HG03575 (cell line): ENCODE data around the gene CSTPP1.
"Not testable (repeated sequence)": the region's sequence is repeated elsewhere in the genome, so short reads cannot be mapped to it uniquely, and the experiment has no call there.

Experiments
- ATAC-seq: cut with Tn5 transposase; IDR thresholded peaks from one replicate; pipeline ENCODE4 v1.9.1; 2021; ENCODE audit not compliant: unreplicated experiment, insufficient number of reproducible peaks, low FRiP score; ENCODE audit errors: extremely low read depth

Gene CSTPP1

GRCh38 chr11:46948378-46949131 is 12.0 kb downstream of the CSTPP1 start:
- ATAC-seq, result no peak

DNA sequence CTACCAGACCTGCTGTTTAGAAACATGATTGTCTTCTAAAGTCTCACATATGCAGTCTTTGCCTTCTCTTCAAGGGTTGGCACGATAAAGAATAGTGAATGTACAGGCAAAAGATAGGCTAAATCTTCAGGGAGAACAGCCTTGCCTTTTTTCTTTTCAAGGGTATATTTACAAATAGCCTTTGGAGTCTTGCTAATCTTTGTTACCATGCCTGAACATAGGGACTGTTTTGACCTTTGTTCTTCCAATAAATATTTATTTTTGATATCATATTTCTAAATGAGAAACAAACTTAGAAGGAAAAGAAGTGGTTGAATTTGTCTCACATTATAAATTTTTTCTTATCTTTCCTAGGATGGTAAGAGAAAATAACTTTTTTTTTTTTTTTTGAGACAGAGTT is 12.7 kb downstream of the CSTPP1 start:
- ATAC-seq, result no peak

- no peak for ATAC-seq
Measured at GRCh38 chr11:46951864-46952263, 15.3 kb downstream of the CSTPP1 start.

DNA sequence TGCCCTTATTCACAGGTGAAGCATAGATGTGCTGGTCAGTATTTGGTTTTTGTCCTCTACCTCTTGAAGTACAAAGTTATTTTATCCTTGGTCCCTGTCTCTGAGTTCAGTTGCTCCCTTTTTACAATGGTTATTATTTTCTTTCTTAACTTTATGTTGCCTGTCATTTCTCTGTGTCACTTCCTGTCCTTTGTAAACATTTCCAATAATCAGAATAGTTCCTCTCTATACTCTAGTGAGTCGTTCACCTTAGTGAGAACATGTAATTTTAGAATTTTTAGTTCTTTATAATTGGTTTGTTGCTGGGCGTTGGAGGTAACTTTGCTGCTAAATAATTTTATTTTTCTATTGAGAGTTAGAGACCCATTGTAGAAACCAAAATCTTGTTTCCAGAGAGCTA is 16.0 kb downstream of the CSTPP1 start:
- ATAC-seq, result no peak

DNA sequence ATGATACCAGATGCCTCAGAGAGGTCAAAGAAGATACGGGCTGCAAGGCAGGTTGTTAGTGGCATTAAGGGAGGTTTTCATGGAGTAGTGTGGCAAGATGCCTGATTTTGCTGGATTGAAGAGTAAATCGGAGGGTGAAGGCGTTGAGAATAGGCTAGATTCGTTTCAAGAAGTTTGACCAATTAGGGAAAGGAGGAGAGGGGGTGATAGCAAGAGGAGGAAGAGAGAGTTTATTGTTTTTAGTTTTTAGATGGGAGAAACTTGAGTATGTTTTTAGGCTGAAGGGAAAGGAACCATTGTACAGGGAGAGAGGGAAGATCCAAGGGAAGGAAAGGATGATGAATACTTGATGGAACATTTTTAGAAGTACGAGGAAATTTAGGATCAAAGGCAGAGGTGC is 16.5 kb downstream of the CSTPP1 start:
- ATAC-seq, result no peak

GRCh38 chr11:46958777-46959176 is 22.2 kb downstream of the CSTPP1 start:
- no peak for ATAC-seq

GRCh38 chr11:46961041-46961440 is 24.5 kb downstream of the CSTPP1 start:
- no peak for ATAC-seq

DNA sequence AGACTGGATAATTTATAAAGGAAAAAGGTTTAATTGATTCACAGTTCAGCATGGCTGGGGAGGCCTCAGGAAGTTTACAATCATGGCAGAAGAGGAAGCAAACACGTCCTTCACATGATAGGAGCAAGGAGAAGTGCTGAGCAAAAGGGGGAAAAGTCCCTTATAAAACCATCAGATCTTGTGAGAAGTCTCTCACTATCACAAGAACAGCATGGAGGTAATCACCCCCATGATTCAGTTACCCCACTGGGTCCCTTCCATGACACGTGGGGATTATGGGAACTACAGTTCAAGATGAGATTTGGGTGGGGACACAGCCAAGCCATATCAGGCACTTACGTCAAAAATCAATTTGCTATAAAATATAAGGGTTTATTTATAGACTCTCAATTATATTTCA is 25.3 kb downstream of the CSTPP1 start:
- ATAC-seq, result not testable (repeated sequence)

DNA sequence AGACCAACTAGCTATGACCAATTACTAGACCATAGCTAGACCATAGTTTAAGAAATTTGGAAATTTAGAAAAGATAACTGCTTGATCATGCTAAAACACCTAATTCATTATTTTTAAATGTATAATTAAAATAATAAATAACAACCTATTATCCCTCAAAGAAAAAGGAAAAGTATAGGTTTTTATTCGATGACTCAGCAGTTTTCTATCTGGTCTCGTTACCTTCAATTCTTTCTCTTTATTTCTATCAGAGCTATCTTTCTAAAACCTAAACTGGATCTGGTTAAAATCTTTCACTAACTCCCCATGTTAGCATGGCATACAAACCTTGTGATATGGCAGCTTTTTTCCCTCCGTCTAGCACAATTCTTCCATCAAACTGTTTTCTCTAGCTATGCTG is 27.3 kb downstream of the CSTPP1 start:
- no peak for ATAC-seq

DNA sequence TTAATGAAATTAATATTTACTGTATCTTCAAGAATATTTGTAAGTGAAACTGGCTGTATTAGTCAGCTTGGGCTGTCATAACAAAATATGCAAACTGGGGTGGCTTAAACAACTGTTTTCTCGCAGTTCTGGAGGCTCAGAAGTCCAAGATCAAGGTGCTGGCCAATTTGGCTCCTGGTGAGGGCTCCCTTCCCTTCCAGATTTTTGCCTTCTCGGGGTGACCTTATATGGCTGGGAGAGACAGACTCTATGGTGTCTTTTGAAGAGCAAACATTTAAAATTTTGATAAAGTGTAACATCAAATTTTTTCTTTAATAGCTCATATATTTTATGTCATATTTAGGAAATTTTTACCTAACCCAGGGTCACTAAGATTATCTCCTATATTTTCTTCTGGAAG is 30.2 kb downstream of the CSTPP1 start:
- no peak for ATAC-seq

- ATAC-seq, result no peak
Measured at GRCh38 chr11:46967962-46968361, 31.4 kb downstream of the CSTPP1 start.

DNA sequence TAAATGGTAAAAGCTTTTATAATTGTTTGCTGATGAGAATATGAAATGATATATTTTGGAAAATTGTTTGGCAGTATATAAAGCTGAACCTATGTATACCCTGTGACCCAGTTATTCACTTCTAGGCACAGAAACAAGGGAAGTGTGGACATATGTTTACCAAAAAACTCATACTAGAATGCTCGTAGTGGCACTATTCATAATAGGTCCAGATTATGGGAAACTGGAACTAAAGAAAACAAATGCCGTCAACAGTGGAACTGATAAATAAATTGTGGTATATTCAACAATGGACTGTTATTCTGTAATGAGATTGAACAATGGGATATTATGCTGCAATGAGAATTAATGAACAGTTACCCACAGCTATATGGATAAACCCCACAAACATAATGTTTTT is 32.8 kb downstream of the CSTPP1 start:
- ATAC-seq, result no peak

DNA sequence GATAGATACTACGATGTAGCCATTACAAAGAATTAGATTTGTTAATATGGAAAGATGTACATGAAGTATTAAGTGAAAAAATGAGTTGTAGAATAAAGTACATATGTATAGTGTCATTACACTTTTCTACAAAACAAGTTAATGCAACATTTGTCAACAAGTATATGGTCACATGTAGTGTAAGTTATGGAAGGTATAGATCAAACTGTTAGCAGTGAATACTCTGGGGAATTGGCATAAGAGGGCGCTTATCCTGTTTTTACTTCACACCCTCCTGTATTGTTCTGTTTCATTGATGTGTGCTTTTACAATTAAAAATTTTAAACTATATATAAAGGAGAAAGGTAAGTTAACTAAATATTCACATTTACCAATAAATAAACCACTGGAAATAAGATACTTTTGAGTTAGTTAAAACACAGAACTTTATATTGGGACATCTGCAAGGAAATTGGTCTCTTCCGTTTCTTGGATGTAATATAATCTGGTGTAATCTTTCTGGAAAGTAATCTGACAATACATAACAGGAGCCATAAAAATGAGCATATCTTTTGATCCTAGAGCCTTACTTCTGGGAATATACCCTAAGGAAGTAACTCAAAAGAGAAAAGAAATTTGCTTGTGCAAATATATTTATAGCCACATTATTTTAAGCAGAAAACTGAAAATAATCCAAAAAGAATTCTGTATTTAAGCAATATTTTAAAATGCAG is 34.5 kb downstream of the CSTPP1 start:
- ATAC-seq, result no peak

GRCh38 chr11:46972343-46972742 is 35.8 kb downstream of the CSTPP1 start:
- no peak for ATAC-seq

GRCh38 chr11:46972821-46973220 is 36.3 kb downstream of the CSTPP1 start:
- no peak for ATAC-seq

- no peak for ATAC-seq
Measured at GRCh38 chr11:46976182-46976854, 39.8 kb downstream of the CSTPP1 start.

GRCh38 chr11:46977038-46977813 is 40.7 kb downstream of the CSTPP1 start:
- ATAC-seq, result no peak

DNA sequence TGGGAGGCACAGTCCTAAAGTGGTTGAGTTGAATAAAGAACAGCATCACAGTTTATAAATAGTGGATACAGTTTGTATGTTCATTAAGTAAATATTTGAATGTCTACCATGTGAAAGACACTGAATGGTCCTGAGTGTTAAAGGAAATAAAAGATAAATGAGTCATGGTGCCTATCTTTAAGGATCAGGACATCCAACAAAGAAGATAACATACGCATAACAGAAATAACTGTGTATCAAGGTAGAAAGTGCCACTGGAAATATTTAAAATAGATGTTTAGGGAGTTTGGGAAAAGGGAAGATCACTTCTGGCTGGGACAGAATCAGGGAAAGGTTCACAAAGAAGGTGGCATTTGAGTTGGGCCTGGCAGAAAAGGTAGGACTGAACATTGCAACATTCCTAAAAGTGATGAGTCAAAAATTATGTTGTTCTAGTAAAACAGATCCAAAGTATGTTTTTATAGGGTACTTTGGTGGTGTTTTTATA is 41.5 kb downstream of the CSTPP1 start:
- ATAC-seq, result no peak

- ATAC-seq, result no peak
Measured at GRCh38 chr11:46979358-46979757, 42.8 kb downstream of the CSTPP1 start.
